H1 (cell line): ENCODE data around the gene AFF1. TPM values are rescaled to one million over a fixed set of nuclear protein-coding genes. Genes with fewer than 3 reads are reported as not detected.

Experiments
- CTCF ChIA-PET: fragments of 300-600 bp; sonication (Branson Sonifier 250); formaldehyde crosslinking; loops from one replicate; lab custom pipeline; 2021; ENCODE audit not compliant: partially characterized antibody; lab: Charles Lee
- POLR2A ChIA-PET: fragments of 300-600 bp; sonication (Branson Sonifier 250); formaldehyde crosslinking; loops from one replicate; lab custom pipeline; 2021; ENCODE audit warnings: inconsistent platforms; ENCODE audit not compliant: partially characterized antibody; lab: Charles Lee
- DNase-seq, 2 experiments: peaks; one replicate each; pipeline versions ENCODE4 v3.0.0 to v3.0.0-alpha.2; 2010 to 2022; ENCODE audit warnings: low spot score in 2 of 2, low read depth in 1 of 2, mixed read lengths in 1 of 2
- FAIRE-seq: peaks from 2 replicates; lab custom pipeline; 2011; peaks lifted over from hg19 to GRCh38; lab: Jason Lieb, UNC
- H2AFZ ChIP-seq: 2 replicates; pipeline ENCODE4 v1.8.1; 2012; ENCODE audit warnings: low read length, inconsistent platforms
- H2AK5ac ChIP-seq: 2 replicates; pipeline ENCODE4 v1.6.1; 2013; ENCODE audit warnings: low read depth, low read length
- H2BK120ac ChIP-seq: replicated peaks from 2 replicates; pipeline ENCODE3; 2013; ENCODE audit warnings: low read depth, low read length, inconsistent platforms
- H2BK12ac ChIP-seq: 2 replicates; pipeline ENCODE4 v1.6.1; 2013; ENCODE audit warnings: low read depth, low read length
- H2BK15ac ChIP-seq: 2 replicates; pipeline ENCODE4 v1.6.1; 2013; ENCODE audit warnings: low read length
- H2BK20ac ChIP-seq: 2 replicates; pipeline ENCODE4 v1.6.1; 2013; ENCODE audit warnings: low read length
- H2BK5ac ChIP-seq: 2 replicates; pipeline ENCODE4 v1.6.1; 2013; ENCODE audit warnings: low read depth, low read length
- H3K14ac ChIP-seq: 2 replicates; pipeline ENCODE4 v1.6.1; 2013; ENCODE audit warnings: inconsistent platforms; ENCODE audit not compliant: insufficient read length
- H3K18ac ChIP-seq: 2 replicates; pipeline ENCODE4 v1.6.1; 2013; ENCODE audit warnings: low read length; ENCODE audit errors: extremely low read depth
- H3K23ac ChIP-seq: 2 replicates; pipeline ENCODE4 v1.6.1; 2013; ENCODE audit warnings: inconsistent platforms; ENCODE audit not compliant: insufficient read length
- H3K23me2 ChIP-seq: 2 replicates; pipeline ENCODE4 v1.6.1; 2013; ENCODE audit warnings: low read depth, low read length
- H3K27ac ChIP-seq: 2 replicates; pipeline ENCODE4 v1.6.1; 2011; ENCODE audit warnings: low read depth, low read length, inconsistent platforms
- H3K27me3 ChIP-seq, 4 experiments: replicated peaks in 1 of 4; 1 replicate in 1 of 4; 2 replicates in 3 of 4; pipeline versions ENCODE4 v1.6.1 to v1.8.1; 2011 to 2013; ENCODE audit warnings: low read length in 3 of 4, mild to moderate bottlenecking in 3 of 4, inconsistent platforms in 2 of 4, mixed read lengths in 2 of 4, moderate library complexity in 1 of 4; ENCODE audit not compliant: control insufficient read depth in 3 of 4, insufficient read depth in 3 of 4; ENCODE audit errors: extremely low read depth in 1 of 4
- H3K36me3 ChIP-seq, 4 experiments: 2 replicates each; pipeline versions ENCODE4 v1.6.1 to v1.8.1; 2011 to 2013; ENCODE audit warnings: mild to moderate bottlenecking in 4 of 4, low read length in 3 of 4, moderate library complexity in 2 of 4, control low read depth in 1 of 4, inconsistent platforms in 1 of 4; ENCODE audit not compliant: insufficient read depth in 4 of 4, control insufficient read depth in 2 of 4
- H3K4ac ChIP-seq: replicated peaks from 2 replicates; pipeline ENCODE3; 2013; ENCODE audit warnings: low read length, low read depth, mixed read lengths, inconsistent platforms; ENCODE audit not compliant: insufficient read length
- H3K4me1 ChIP-seq, 4 experiments: replicated peaks in 1 of 4; 1 replicate in 1 of 4; 2 replicates in 3 of 4; pipeline versions ENCODE4 v1.6.1 to v1.8.1; 2011 to 2013; ENCODE audit warnings: low read length in 3 of 4, inconsistent platforms in 2 of 4, mixed read lengths in 1 of 4; ENCODE audit not compliant: insufficient read depth in 4 of 4, control insufficient read depth in 3 of 4
- H3K4me2 ChIP-seq, 2 experiments: 2 replicates each; pipeline versions ENCODE4 v1.6.1 to v1.8.1; 2011 to 2013; ENCODE audit warnings: low read depth in 2 of 2, low read length in 2 of 2, control low read depth in 1 of 2, inconsistent platforms in 1 of 2, mild to moderate bottlenecking in 1 of 2; ENCODE audit not compliant: insufficient read depth in 1 of 2
- H3K4me3 ChIP-seq, 4 experiments: fragments of 200-600, 300-600 bp in 1 of 4; sonication (generic), shearing (Covaris generic), sonication (Bioruptor Twin) in 1 of 4; 2 replicates each; pipeline versions ENCODE4 v1.5.1 to v1.8.1; 2011 to 2016; ENCODE audit warnings: low read length in 4 of 4, low read depth in 3 of 4, control low read depth in 2 of 4, inconsistent platforms in 2 of 4, mild to moderate bottlenecking in 2 of 4, mixed read lengths in 1 of 4, moderate library complexity in 1 of 4; ENCODE audit not compliant: insufficient read depth in 2 of 4; ENCODE audit errors: extremely low read depth in 1 of 4
- H3K56ac ChIP-seq: replicated peaks from 2 replicates; pipeline ENCODE3; 2013; ENCODE audit warnings: low read depth, mild to moderate bottlenecking, mixed read lengths, low read length, inconsistent platforms; ENCODE audit not compliant: insufficient read length
- H3K79me1 ChIP-seq: 2 replicates; pipeline ENCODE4 v1.6.1; 2013; ENCODE audit warnings: low read depth, low read length, control low read depth
- H3K79me2 ChIP-seq, 2 experiments: 2 replicates each; pipeline versions ENCODE4 v1.6.1 to v1.8.1; 2012 to 2013; ENCODE audit warnings: low read length in 2 of 2, mild to moderate bottlenecking in 2 of 2, inconsistent platforms in 1 of 2; ENCODE audit not compliant: insufficient read depth in 2 of 2, control insufficient read depth in 1 of 2
- H3K9ac ChIP-seq, 4 experiments: replicated peaks in 1 of 4; 1 replicate in 1 of 4; 2 replicates in 3 of 4; pipeline versions ENCODE4 v1.6.1 to v1.8.1; 2011 to 2013; ENCODE audit warnings: low read depth in 3 of 4, low read length in 3 of 4, control low read depth in 2 of 4, mild to moderate bottlenecking in 2 of 4, moderate library complexity in 2 of 4, inconsistent platforms in 1 of 4; ENCODE audit errors: extremely low read depth in 1 of 4
- H3K9me3 ChIP-seq, 2 experiments: 2 replicates each; pipeline versions ENCODE4 v1.6.1 to v1.8.1; 2012 to 2013; ENCODE audit warnings: mild to moderate bottlenecking in 2 of 2, moderate library complexity in 2 of 2, control low read depth in 1 of 2, inconsistent platforms in 1 of 2, low read depth in 1 of 2, low read length in 1 of 2, mixed read lengths in 1 of 2; ENCODE audit not compliant: insufficient read depth in 2 of 2
- H4K20me1 ChIP-seq, 2 experiments: replicated peaks in 1 of 2; 2 replicates each; pipeline versions ENCODE3 to v1.8.1; 2011 to 2013; ENCODE audit warnings: inconsistent platforms in 2 of 2, low read length in 2 of 2, mild to moderate bottlenecking in 1 of 2; ENCODE audit not compliant: insufficient read depth in 2 of 2, control insufficient read depth in 1 of 2
- H4K5ac ChIP-seq: 2 replicates; pipeline ENCODE4 v1.6.1; 2013; ENCODE audit warnings: low read length, low read depth, mixed read lengths, inconsistent platforms; ENCODE audit not compliant: insufficient read length
- H4K8ac ChIP-seq: 2 replicates; pipeline ENCODE4 v1.8.0; 2013; ENCODE audit warnings: mild to moderate bottlenecking, moderate library complexity, low read length, inconsistent platforms; ENCODE audit not compliant: insufficient read depth; ENCODE audit errors: extremely low read depth
- H4K91ac ChIP-seq: replicated peaks from 2 replicates; pipeline ENCODE3; 2013; ENCODE audit warnings: low read length, mixed read lengths, inconsistent platforms; ENCODE audit not compliant: insufficient read length
- WGBS, 2 experiments: shearing (Covaris generic) in 1 of 2; methylation state at CpG; one replicate each; pipeline versions ENCODE4 v1.1.6 to v1.1.7; 2013 to 2015; ENCODE audit warnings: low lambda C conversion rate in 2 of 2, mixed read lengths in 2 of 2, inconsistent platforms in 1 of 2, low coverage in 1 of 2, missing lambda C conversion rate in 1 of 2; ENCODE audit not compliant: insufficient replicate concordance in 2 of 2, insufficient coverage in 1 of 2, insufficient read length in 1 of 2; ENCODE audit errors: extremely low coverage in 1 of 2, missing lambda C conversion rate in 1 of 2; 5-methylcytosine and 5-hydroxymethylcytosine counted together
- polyA plus RNA-seq, 7 experiments: library from polyadenylated mRNA; depleted of rRNA in 3 of 7; stranded (reverse) in 5 of 7; unstranded in 2 of 7; fragments of >200 nt in 5 of 7; fragments of 200-250 nt in 2 of 7; gene quantifications; 1 replicate in 5 of 7; 2 replicates in 1 of 7; 4 replicates in 1 of 7; pipeline versions ENCODE4 v1.2.1 to v1.2.3, GENCODE V29; 2011 to 2013; ENCODE audit warnings: missing spikeins in 2 of 7, mixed read lengths in 2 of 7
- total RNA-seq: library from RNA; stranded (reverse); fragmentation: NEBNext Ultra II Directional; extraction: Animal tissue kit (Norgen Biotek cat#: 25700); gene quantifications from 2 replicates; pipeline ENCODE4 v1.2.1, GENCODE V29; 2021

The AFF1 gene
- total and polyA plus RNA-seq, 2 of the 8 experiments (the other 6 are each of a cell fraction or from before 2014, with no cell fraction given): 14.8 to 85.5 TPM

GRCh38 chr4:87101543-87102199 lies 166.9 kb downstream of the AFF1 start:
- Histone ChIP-seq H2AFZ (no peak overlapping the region), H4K20me1 (peaks cover 0 to 2% of the 10 kb centered on the region in 2 experiments), H2BK15ac (no peak overlapping the region), H4K91ac (no peak overlapping the region), H4K8ac (no peak overlapping the region), H3K9me3 (no peaks in the 10 kb centered on the region), H2BK120ac (no peak overlapping the region), H3K18ac (no peak overlapping the region), H2BK5ac (no peak overlapping the region), H3K4me1 (peaks cover 2 to 15% (median 9%) of the 10 kb centered on the region in 4 experiments), H2AK5ac (no peak overlapping the region), H3K9ac (no peak overlapping the region), H4K5ac (no peak overlapping the region), H3K14ac (no peak overlapping the region), H3K23me2 (no peaks in the 10 kb centered on the region), H3K79me2 (0 out of 4 replicates have a peak, but pooled peaks cover 0 to 3% of the 10 kb centered on the region in 2 experiments), H3K4ac (no peak overlapping the region), H3K79me1 (no peaks in the 10 kb centered on the region; the same call in 1 of the 2 replicates), H3K36me3 (peaks cover 0 to 7% (median under 1%) of the 10 kb centered on the region in 4 experiments; a peak in 4 of 8 replicates), H3K23ac (no peak overlapping the region), H3K4me3 (no peak overlapping the region), H3K4me2 (no peak overlapping the region), H3K27ac (no peak overlapping the region), H3K56ac (no peak overlapping the region), H3K27me3 (no peaks in the 10 kb centered on the region), H2BK20ac (no peak overlapping the region), H2BK12ac (no peak overlapping the region)
- POLR2A ChIA-PET: no interaction called here
- CTCF ChIA-PET: interaction anchor here (1.2 kb wide), 1 partner anchor 13 kb away, joined by 4 read pairs; no protein-coding TSS in a partner anchor
- DNase-seq (no peak), FAIRE-seq (no peak)
- WGBS, 2 experiments: 80% methylated on average over 7 of the region's 7 CpGs; no CpG with 5 or more reads in 1 of the 2 experiments
